GM12892 (cell line): Measurements from ENCODE around the gene CCDC85C.

ENCODE experiments used
- DNase-seq: peaks from one replicate; pipeline ENCODE4 v3.0.0; 2011; ENCODE audit not compliant: insufficient read length
- FAIRE-seq: peaks from 2 replicates; lab custom pipeline; 2011; peaks lifted over from hg19 to GRCh38; lab: Jason Lieb, UNC
- POLR2A ChIP-seq: IDR thresholded peaks from 2 replicates; pipeline ENCODE4 v1.6.1; 2011; ENCODE audit warnings: low read depth, low read length, control low read depth
- POLR2AphosphoS5 ChIP-seq: IDR thresholded peaks from 2 replicates; pipeline ENCODE4 v1.6.1; 2011; ENCODE audit warnings: low read depth, low read length, control low read depth
- TAF1 ChIP-seq: IDR thresholded peaks from 2 replicates; pipeline ENCODE4 v1.6.1; 2011; ENCODE audit warnings: low read depth, mild to moderate bottlenecking, control low read depth, low read length, borderline replicate concordance

Gene CCDC85C

DNA sequence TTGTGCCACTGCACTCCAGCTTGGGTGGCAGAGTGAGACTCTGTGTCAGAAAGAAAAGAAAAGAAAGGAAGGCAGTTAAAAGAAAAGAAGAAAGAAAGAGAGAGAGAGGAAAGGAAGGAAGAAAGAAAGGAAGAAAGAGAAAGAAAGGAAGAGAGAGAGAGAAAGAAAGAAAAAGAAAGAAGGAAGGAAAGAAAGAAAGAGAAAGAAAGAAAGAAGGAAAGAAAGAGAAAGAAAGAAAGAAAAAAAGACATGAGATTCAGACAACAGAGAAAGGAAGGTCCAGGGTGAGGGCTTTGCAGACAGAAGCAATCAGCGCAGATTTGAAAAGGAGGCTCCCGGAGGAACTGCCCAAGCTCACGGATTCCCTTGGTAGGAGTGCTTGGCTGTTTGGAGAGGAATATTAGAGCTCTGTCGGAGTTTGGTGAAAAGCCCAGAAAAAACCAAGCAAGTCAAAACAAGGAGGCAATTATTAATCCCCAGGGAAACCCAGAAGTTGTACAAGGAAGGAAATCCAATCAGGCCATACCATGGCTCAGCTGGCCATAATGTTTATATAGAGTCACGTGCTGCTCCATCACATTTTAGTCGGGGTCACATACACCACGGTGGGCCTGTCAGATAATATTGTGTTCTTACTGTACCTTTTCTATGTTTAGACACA lies 11.6 kb upstream of the CCDC85C start:
- TF ChIP-seq POLR2A: no peak
- no peak for TF ChIP-seq TAF1
- no peak for TF ChIP-seq POLR2AphosphoS5
- no peak for DNase-seq
- no peak for FAIRE-seq

DNA sequence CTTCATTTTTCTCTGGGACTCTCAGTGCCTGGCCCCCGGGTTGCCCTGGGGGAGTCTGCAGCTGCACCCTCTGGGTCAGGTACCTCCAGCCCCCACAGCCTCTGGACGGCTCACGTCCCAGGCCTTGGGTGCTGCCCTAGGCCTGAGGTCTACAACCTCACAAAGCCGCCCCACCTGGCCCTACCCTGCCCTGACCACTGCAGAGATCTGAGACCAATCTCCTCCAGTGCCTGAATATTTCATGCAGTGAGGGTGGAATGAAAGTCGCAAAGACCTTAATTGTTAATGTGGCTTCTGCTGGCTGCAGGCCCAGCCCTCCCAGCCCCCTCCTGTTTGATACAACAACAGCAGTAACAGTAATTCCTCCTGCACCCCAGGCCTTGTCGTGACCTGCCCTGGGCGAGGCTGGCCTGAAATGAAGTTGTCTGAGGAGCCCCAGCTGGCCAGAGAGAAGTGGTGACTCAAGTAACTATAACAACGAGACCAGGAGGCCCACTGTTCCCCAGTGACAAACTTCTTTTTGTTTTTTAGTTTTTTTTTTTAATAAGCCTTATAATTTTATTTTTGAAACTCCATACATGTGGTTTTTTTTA lies 8.8 kb upstream of the CCDC85C start:
- no peak for TF ChIP-seq POLR2A
- TF ChIP-seq TAF1: no peak
- TF ChIP-seq POLR2AphosphoS5: no peak
- DNase-seq (no peak), FAIRE-seq (no peak)

DNA sequence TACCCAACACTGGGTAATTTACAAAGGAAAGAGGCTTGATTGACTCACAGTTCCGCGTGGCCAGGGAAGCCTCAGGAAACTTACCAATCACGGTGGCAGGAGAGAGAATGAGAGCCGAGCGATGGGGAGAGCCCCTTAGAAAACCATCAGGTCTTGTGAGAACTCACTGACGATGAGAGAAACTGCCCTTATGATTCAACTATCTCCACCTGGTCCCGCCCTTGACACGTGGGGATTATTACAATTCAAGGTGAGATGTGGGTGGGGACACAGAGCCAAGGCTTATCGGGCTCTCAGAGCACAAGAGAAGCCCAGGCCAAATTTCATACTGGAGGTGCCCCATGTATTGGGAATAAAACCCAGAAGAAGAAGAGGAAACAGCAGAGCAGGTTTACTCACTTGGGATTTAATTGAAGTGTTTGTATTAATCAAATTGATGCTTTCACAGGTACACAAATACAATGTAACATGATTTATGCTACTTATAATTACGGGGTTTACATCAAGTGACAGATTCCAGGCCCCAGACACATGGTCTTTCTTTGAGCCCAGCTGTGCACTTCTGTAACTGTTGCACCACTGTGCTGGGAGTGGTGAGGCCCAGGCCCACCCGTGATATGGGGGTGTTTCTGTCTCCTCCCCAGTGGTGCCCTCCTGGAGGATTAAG lies 8.2 kb upstream of the CCDC85C start:
- no peak for FAIRE-seq
- DNase-seq: no peak
- no peak for TF ChIP-seq POLR2A
- no peak for TF ChIP-seq TAF1
- no peak for TF ChIP-seq POLR2AphosphoS5

- no peak for DNase-seq
- no peak for FAIRE-seq
- TF ChIP-seq POLR2AphosphoS5: no peak
- TF ChIP-seq TAF1: no peak
- no peak for TF ChIP-seq POLR2A
These were observed 7.6 kb upstream of the CCDC85C start for GRCh38 chr14:99611646-99612045.

DNA sequence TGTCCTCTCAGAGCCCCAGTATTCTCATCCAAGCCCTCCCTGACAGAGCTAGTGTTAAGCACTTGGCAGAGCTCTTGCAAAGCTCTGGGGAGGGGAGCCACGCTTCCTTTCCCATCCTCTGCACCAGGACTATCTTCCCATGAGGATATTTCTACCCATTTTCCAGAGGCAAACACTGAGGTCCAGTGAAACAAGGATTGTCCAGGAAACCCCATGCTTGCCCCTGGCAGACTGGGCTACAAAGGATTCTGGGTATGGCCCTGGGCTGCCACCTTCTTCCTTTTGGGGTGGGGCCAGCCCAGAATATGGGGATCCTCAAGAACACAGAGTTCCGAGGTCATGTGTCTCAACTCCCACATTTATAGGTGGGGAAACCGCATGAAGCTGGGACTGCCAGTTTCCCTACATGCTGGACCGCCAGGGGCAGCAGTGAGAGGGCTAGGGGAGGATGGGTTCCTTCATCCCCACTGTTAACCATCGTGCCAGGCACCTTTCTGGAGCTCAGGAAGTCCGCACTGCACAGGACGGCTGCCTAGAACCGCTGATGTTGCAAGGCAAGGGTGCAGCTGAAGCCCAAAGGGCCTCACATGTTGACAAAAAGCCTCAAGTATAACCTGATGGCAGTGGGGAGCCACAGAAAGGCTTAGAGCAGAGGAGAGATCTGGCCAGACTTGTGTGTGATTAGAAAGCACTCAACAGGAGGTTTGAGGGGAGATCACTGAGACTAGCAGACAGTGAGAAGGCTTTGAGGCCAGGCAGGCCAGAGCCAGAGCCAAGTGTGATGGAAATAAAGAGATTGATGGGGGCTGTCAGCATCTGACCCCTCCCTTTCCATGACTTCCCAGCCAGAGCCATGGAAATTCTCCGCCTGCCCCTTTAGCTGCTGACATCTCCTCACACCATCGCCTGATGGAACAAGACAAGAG lies 5.5 kb upstream of the CCDC85C start:
- FAIRE-seq (no peak), DNase-seq (no peak)
- TF ChIP-seq TAF1 (no peak), POLR2AphosphoS5 (no peak), POLR2A (no peak)

DNA sequence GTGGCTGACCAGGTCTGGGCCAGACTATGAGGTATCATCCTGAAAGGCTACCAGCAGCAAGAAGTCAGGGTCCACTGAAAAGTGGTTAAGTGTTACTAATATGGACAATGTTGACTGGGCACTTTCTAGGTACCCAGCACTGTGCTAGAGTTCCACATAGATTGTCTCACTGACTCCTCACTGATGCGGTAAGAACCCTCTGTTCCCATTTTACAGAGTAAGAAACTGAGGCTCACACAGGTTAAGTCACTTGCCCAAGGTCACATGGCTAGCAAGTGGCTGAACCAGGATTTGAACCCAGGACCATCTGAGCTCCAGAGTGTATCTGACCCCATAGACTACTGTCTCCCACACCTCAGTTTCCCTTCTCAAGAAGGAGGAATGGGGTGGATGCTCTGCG lies 4.6 kb upstream of the CCDC85C start:
- DNase-seq (no peak), FAIRE-seq (no peak)
- TF ChIP-seq POLR2A: no peak
- TF ChIP-seq POLR2AphosphoS5: no peak
- TF ChIP-seq TAF1: no peak

- no peak for FAIRE-seq
- DNase-seq: no peak
- TF ChIP-seq POLR2AphosphoS5 (no peak), TAF1 (no peak), POLR2A (no peak)
These were observed 2.4 kb upstream of the CCDC85C start for GRCh38 chr14:99606359-99606758.

- TF ChIP-seq TAF1: no peak
- FAIRE-seq (no peak), DNase-seq (peak; percentile 68)
These were observed 1.4 kb upstream of the CCDC85C start for GRCh38 chr14:99605299-99605961.

- FAIRE-seq (no peak), DNase-seq (peak; percentile 48)
- TF ChIP-seq POLR2A (no peak), TAF1 (no peak), POLR2AphosphoS5 (no peak)
These were observed 825 bp upstream of the CCDC85C start for GRCh38 chr14:99604766-99605298.

DNA sequence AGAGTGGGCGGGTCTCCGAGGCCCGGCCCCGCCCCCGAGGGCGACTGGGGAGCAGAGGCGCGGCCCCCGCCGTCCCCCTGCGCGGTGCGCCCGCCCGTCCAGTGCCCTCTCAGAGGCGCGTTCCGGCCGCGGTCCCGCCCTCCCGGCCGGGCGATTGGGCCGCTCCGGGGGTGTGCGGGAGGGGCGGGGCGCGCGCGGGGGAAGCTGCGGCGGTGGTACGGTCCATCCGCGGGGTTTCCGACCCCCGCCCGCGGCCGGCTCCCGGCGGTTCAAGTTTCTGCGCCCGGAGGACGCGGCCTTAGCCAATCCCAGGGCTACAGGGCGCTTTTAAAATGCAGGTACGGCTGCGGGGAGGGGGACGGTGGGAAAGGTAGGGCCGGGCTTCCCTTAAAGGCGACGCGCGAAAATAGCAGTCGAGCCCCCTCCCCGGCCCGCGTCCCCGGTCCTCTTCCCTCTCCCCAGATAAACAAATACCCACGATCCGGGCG lies 315 bp upstream of the CCDC85C start:
- DNase-seq: peak; percentile 98
- peak; percentile 87 for FAIRE-seq
- no peak for TF ChIP-seq TAF1
- TF ChIP-seq POLR2AphosphoS5: no peak
- TF ChIP-seq POLR2A: no peak

DNA sequence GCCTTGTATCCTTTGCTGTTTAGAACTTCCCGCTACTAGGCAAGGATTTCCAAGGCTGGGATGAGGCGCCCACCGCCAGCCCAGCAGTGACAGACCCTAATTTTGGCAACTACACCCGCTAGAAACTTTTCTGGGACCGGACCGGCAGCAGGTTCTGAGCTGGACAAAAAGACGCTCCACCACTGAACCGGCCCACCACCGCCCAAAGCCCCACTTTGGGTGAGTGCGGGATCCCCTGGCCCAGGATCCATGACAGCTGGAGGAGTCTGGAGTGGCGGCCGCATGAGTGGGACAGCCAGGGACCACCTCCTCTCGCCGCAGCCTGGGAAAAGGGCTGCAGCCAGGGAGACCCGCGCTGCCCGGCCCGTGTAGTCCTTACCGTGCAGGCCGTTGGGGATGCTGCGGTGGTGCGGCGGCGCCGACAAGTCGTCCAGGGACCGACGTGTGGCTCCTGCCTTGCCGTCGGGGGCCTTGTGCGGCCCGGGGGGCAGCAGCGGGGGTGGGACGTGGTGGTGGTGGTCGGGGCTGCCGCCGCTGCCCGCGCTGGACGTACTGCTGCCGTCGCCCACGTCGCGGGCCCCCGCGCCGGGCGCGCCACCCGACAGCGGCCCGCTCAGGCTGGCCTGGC lies 1.1 kb downstream of the CCDC85C start:
- FAIRE-seq (no peak), DNase-seq (no peak)
- TF ChIP-seq TAF1 (no peak), POLR2AphosphoS5 (no peak), POLR2A (no peak)
